Breast epithelium (tissue), 3 donors: Measurements from ENCODE around the gene ATP6V1G3.

Source experiments
- POLR2A ChIP-seq: fragments of 450-650 bp; IDR thresholded peaks from one replicate; pipeline ENCODE4 v1.6.1; 2016; ENCODE audit warnings: antibody characterized with exemption, mild to moderate bottlenecking, moderate library complexity
- TF ChIP-seq, protein P1 (sequence below), 3 donors: fragments of 450-650 bp; IDR thresholded peaks; one replicate each; pipeline ENCODE4 v1.5.1; 2016 to 2017; ENCODE audit warnings: antibody characterized with exemption in 3 of 3, mild to moderate bottlenecking in 3 of 3, moderate library complexity in 3 of 3

DNA sequence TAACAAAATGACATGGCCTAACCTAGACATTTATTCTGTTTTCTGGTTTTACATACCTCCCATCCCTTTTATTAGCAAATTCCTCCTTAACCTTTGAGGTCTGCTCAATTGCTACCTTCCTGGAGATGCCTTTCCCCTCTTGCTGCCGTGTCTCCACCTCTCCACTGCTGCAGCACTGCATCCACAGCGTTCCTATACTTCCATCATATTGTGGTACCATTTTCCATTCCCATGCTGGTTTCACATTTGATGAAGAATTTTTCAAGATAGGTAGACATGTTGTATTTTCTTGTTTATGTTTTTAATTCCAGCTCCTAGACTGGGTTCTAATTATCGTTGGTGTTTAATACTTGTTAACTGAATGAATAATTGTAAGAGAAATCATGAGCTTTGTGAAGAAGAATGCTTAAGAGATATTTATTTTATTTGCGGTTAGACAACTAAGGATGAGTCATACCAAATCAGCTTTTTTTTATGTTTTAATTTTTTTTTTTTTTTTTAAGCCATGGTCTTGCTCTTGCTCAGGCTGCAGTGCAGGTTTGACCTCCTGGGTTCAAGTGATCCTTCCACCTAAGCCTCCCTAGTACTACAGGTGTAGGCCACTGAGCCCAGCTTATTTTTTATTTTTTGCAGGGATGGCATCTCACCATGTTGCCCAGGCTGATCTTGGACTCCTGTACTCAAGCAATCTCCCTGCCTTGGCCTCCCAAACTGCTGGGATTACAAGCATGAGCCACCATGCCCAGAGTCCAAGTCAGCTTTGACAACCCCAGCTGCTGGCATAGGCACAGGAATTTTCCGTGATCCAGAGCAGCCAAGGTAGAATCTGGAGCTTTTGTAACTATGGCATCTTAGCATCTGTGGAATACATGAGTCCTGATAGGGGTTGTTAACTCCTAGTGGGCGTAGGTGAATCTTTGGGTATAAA is 44.0 kb downstream of the ATP6V1G3 start:
- no peak for TF ChIP-seq POLR2A
- TF ChIP-seq, protein P1, sequence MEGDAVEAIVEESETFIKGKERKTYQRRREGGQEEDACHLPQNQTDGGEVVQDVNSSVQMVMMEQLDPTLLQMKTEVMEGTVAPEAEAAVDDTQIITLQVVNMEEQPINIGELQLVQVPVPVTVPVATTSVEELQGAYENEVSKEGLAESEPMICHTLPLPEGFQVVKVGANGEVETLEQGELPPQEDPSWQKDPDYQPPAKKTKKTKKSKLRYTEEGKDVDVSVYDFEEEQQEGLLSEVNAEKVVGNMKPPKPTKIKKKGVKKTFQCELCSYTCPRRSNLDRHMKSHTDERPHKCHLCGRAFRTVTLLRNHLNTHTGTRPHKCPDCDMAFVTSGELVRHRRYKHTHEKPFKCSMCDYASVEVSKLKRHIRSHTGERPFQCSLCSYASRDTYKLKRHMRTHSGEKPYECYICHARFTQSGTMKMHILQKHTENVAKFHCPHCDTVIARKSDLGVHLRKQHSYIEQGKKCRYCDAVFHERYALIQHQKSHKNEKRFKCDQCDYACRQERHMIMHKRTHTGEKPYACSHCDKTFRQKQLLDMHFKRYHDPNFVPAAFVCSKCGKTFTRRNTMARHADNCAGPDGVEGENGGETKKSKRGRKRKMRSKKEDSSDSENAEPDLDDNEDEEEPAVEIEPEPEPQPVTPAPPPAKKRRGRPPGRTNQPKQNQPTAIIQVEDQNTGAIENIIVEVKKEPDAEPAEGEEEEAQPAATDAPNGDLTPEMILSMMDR (IDR thresholded peaks at IDR 0.05), result no peak
